ENCODE data around the gene LIPC. TPM values are rescaled to one million over a fixed set of nuclear protein-coding genes. Genes with fewer than 3 reads are reported as not detected.

The LIPC gene
- total RNA-seq, 3 donors from 2014 or later (not counting 1 experiment from before 2014, with no cell fraction given): 5.3 to 7.1 (median 5.3) TPM

DNA sequence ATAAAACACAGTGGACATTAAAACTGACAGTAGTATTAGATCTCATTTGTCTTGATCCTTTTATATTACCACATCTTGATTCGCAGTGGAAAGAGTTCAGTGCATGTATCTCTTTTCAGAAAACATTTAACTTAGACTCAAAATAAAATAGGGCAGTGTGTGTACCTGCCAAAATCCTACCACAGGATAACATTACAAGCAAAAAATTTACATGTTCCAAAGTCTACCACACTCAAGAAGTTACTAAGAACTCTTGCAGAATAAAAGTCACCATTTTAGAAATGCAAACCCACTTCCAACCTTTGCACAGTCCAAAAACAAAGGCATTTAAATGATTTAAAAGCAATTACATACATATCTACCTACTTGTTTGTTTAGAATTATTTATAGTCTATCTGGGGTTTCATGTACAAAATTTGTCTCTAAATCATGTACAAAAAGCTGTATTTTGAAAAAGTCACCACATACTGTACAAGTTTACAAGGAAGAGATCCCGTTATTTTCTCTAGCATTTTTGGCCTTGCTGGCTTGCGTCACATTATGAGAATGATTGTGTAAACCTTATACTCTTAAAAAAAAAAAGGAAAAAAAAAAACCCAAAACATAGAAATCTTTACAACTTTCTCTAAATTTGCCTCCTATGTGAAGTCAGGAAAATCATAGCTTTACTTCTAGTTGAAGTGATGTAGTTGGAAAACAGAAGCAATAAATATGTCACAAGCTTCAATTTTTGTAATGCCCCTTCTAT, 163.9 kb downstream of the LIPC start:
- Histone ChIP-seq H3K4me3 (ENCODE audit: low read length) (no peak overlapping the region), H3K27ac (ENCODE audit: low read length) (no peak overlapping the region), H3K27me3 (ENCODE audit: control insufficient read depth, insufficient read depth, low read length) (no peaks in the 10 kb centered on the region), H3K4me1 (ENCODE audit: control insufficient read depth, insufficient read depth, low read length) (peaks cover 6% of the 10 kb centered on the region), H3K36me3 (ENCODE audit: control insufficient read depth, insufficient read depth, low read length) (peaks cover 22% of the 10 kb centered on the region), H3K9me3 (ENCODE audit: control insufficient read depth, insufficient read depth, low read length) (no peaks in the 10 kb centered on the region)
- no peaks in the 10 kb centered on the region for H3K27me3 Mint-ChIP-seq (ENCODE audit: low read depth in 2 of 2)
- DNase-seq: no peak
- TF ChIP-seq, protein P1, sequence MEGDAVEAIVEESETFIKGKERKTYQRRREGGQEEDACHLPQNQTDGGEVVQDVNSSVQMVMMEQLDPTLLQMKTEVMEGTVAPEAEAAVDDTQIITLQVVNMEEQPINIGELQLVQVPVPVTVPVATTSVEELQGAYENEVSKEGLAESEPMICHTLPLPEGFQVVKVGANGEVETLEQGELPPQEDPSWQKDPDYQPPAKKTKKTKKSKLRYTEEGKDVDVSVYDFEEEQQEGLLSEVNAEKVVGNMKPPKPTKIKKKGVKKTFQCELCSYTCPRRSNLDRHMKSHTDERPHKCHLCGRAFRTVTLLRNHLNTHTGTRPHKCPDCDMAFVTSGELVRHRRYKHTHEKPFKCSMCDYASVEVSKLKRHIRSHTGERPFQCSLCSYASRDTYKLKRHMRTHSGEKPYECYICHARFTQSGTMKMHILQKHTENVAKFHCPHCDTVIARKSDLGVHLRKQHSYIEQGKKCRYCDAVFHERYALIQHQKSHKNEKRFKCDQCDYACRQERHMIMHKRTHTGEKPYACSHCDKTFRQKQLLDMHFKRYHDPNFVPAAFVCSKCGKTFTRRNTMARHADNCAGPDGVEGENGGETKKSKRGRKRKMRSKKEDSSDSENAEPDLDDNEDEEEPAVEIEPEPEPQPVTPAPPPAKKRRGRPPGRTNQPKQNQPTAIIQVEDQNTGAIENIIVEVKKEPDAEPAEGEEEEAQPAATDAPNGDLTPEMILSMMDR (IDR thresholded peaks at IDR 0.05): no peak
- H3K36me3 Mint-ChIP-seq: no peaks in the 10 kb centered on the region
- peaks cover 13 to 17% of the 10 kb centered on the region in 2 donors for H3K4me1 Mint-ChIP-seq
- peak overlapping the region; percentile 54 to 95 for H3K27ac Mint-ChIP-seq
- no peaks in the 10 kb centered on the region for H3K9me3 Mint-ChIP-seq
- no peak for ATAC-seq
- intact Hi-C loops (cut with micrococcal nuclease): loop anchor here (5.0 kb wide), 1 partner anchor 123 kb away; no protein-coding TSS in a partner anchor
- 100% methylated on average over 1 of the region's 3 CpGs for WGBS (ENCODE audit: insufficient coverage)
- H3K4me3 Mint-ChIP-seq: no peak overlapping the region

DNA sequence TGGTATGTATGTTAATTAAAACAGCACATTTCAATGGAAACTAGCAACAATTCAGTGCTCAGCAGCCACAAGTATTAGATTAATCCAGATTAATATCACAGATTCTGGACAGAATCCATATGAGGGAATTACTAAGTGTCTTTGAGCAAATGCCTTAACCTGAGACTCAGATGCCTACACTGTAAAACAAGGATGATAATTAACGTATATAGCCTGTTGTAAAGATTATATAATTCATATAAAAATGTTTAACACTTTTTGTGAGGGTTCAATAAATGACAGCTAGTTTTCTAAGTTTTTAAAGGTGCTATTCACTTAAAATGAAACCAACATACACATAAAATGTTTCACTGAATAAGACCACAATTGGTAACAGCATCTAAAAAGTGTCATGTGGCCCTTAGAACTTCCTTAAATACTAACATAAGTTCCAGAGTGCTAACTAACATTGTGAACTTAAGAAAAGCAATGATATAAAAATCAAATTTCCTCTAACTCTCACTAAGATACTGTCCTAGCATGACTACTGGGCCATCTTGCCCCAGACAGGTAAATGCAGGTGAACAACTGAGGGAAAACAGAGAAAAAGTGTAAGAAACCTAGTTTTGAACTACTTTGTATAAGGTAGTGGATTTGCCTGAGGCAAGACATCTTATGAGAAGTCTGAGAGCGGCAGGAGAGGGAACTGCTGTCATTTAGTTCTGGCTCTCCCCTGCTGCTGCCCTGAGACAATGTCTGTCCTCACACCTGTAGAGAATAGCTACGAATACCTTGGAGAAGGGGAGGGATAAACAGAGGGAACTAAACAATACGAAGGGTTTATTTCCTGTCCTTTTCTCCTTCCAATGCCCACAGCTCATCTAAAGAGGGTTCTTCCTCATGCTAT, 166.4 kb downstream of the LIPC start:
- Mint-ChIP-seq H3K9me3 (no peaks in the 10 kb centered on the region), H3K27me3 (ENCODE audit: low read depth in 2 of 2) (no peaks in the 10 kb centered on the region), H3K4me1 (peaks cover 13 to 22% of the 10 kb centered on the region in 2 donors), H3K4me3 (peak overlapping the region; percentile 53), H3K27ac (peak overlapping the region; percentile 93 to 95), H3K36me3 (no peaks in the 10 kb centered on the region)
- DNase-seq: no peak
- Histone ChIP-seq H3K36me3 (ENCODE audit: control insufficient read depth, insufficient read depth, low read length) (peaks cover 35% of the 10 kb centered on the region), H3K4me1 (ENCODE audit: control insufficient read depth, insufficient read depth, low read length) (peaks cover 6% of the 10 kb centered on the region), H3K9me3 (ENCODE audit: control insufficient read depth, insufficient read depth, low read length) (no peaks in the 10 kb centered on the region), H3K4me3 (ENCODE audit: low read length) (no peak overlapping the region), H3K27me3 (ENCODE audit: control insufficient read depth, insufficient read depth, low read length) (no peaks in the 10 kb centered on the region), H3K27ac (ENCODE audit: low read length) (peak overlapping the region; percentile 84)
- TF ChIP-seq, protein P1 (IDR thresholded peaks at IDR 0.05): no peak
- WGBS (ENCODE audit: insufficient coverage): 79% methylated on average over 2 of the region's 4 CpGs
- ATAC-seq: peak; percentile 86 to 94 (median 88)
- intact Hi-C loops (cut with micrococcal nuclease): loop anchor here (5.0 kb wide), 1 partner anchor 126 kb away; no protein-coding TSS in a partner anchor

DNA sequence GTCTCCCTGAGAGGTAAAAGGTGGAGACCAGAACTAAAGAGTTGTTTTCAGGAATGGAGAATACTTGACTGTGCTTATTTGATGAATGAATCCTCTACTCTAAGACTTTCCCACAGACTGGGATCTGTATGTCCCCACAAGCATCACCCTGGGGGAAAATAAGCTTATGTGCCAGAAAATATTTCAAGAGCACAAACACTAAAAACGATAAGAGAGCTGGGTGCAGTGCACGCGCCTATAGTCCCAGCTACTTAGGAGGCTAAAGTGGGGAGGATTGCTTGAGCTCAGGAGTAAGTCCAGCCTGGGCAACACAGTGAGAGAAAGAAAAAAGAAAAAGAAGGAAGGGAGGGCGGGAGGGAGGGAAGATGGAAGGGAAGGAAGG, 167.0 kb downstream of the LIPC start:
- Histone ChIP-seq H3K9me3 (ENCODE audit: control insufficient read depth, insufficient read depth, low read length) (no peaks in the 10 kb centered on the region), H3K27me3 (ENCODE audit: control insufficient read depth, insufficient read depth, low read length) (no peaks in the 10 kb centered on the region), H3K4me3 (ENCODE audit: low read length) (no peak overlapping the region), H3K4me1 (ENCODE audit: control insufficient read depth, insufficient read depth, low read length) (peaks cover 6% of the 10 kb centered on the region), H3K36me3 (ENCODE audit: control insufficient read depth, insufficient read depth, low read length) (peaks cover 39% of the 10 kb centered on the region), H3K27ac (ENCODE audit: low read length) (peak overlapping the region; percentile 84)
- peaks cover 13 to 27% of the 10 kb centered on the region in 2 donors for H3K4me1 Mint-ChIP-seq
- no peaks in the 10 kb centered on the region for H3K27me3 Mint-ChIP-seq (ENCODE audit: low read depth in 2 of 2)
- H3K4me3 Mint-ChIP-seq: no peak overlapping the region
- TF ChIP-seq, protein P1 (IDR thresholded peaks at IDR 0.05): no peak
- H3K27ac Mint-ChIP-seq: peak overlapping the region; percentile 93 to 95
- peaks cover 3% of the 10 kb centered on the region for H3K36me3 Mint-ChIP-seq
- intact Hi-C loops (cut with micrococcal nuclease): loop anchor here (5.0 kb wide), 1 partner anchor 127 kb away; no protein-coding TSS in a partner anchor
- DNase-seq: no peak
- no peak for ATAC-seq
- no peaks in the 10 kb centered on the region for H3K9me3 Mint-ChIP-seq
- WGBS (ENCODE audit: insufficient coverage): 98% methylated on average over 3 of the region's 4 CpGs
